ENCODE results near the gene FBN1. TPM values are rescaled to one million over a fixed set of nuclear protein-coding genes. Genes with fewer than 3 reads are reported as not detected.

Gene FBN1
- total and polyA plus RNA-seq, 2 of the 13 experiments (the other 11 are each of a cell fraction or from before 2014, with no cell fraction given): 1.5 to 3.0 TPM

- TF ChIP-seq PRDM15 (CRISPR knock-in tag; IDR thresholded peaks at IDR 0.05) (no peak), SMARCC2 (IDR thresholded peaks at IDR 0.05) (no peak), HNRNPH1 (optimal IDR thresholded peaks at IDR 0.05; ENCODE audit: low read depth, low read length) (no peak), ZNF547 (CRISPR knock-in tag; IDR thresholded peaks at IDR 0.05) (no peak), AHDC1 (CRISPR knock-in tag; IDR thresholded peaks at IDR 0.05; ENCODE audit: borderline replicate concordance) (no peak), ZNF563 (CRISPR knock-in tag; IDR thresholded peaks at IDR 0.05) (no peak), ATF1 (CRISPR knock-in tag; IDR thresholded peaks at IDR 0.05) (no peak)
Measured at GRCh38 chr15:48402427-48403177, 242.9 kb downstream of the FBN1 start (continued).
